Epithelial cell of esophagus (primary cell): ENCODE measurements around the gene RAPGEF1.

Experiments used
- DNase-seq: peaks from one replicate; pipeline ENCODE4 v3.0.0; 2010; ENCODE audit warnings: low read depth
- H3K4me3 ChIP-seq: 2 replicates; pipeline ENCODE4 v1.5.1; 2011; ENCODE audit warnings: mild to moderate bottlenecking, low read length, control low read depth
- TF ChIP-seq, protein P1 (sequence below): IDR thresholded peaks from 2 replicates; pipeline ENCODE4 v1.5.1; 2011; ENCODE audit warnings: low read depth, mild to moderate bottlenecking, low read length, control low read depth, inconsistent platforms; ENCODE audit not compliant: insufficient read depth; ENCODE audit errors: missing control alignments

The RAPGEF1 gene

DNA sequence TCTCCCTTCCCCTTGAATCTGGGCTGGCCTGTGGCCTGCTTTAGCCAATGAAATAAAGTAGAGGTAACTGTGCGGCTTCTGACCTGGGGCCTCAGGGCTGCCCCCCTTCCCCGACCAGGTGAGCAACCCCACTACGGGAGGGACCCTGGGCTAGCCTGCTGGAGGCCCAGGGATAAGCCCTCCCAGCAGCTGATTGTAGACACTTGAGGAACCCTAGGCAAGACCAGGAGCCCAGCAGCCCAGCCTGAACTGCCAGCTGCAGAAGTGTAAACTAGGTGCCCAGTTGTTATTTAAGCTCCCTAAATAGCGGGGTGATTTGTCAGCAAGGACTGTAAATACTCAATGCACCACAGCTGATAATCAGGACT, 41.3 kb downstream of the RAPGEF1 start:
- DNase-seq, result no peak
- TF ChIP-seq, protein P1, sequence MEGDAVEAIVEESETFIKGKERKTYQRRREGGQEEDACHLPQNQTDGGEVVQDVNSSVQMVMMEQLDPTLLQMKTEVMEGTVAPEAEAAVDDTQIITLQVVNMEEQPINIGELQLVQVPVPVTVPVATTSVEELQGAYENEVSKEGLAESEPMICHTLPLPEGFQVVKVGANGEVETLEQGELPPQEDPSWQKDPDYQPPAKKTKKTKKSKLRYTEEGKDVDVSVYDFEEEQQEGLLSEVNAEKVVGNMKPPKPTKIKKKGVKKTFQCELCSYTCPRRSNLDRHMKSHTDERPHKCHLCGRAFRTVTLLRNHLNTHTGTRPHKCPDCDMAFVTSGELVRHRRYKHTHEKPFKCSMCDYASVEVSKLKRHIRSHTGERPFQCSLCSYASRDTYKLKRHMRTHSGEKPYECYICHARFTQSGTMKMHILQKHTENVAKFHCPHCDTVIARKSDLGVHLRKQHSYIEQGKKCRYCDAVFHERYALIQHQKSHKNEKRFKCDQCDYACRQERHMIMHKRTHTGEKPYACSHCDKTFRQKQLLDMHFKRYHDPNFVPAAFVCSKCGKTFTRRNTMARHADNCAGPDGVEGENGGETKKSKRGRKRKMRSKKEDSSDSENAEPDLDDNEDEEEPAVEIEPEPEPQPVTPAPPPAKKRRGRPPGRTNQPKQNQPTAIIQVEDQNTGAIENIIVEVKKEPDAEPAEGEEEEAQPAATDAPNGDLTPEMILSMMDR, result no peak
- H3K4me3 ChIP-seq, result no peak overlapping the region

DNA sequence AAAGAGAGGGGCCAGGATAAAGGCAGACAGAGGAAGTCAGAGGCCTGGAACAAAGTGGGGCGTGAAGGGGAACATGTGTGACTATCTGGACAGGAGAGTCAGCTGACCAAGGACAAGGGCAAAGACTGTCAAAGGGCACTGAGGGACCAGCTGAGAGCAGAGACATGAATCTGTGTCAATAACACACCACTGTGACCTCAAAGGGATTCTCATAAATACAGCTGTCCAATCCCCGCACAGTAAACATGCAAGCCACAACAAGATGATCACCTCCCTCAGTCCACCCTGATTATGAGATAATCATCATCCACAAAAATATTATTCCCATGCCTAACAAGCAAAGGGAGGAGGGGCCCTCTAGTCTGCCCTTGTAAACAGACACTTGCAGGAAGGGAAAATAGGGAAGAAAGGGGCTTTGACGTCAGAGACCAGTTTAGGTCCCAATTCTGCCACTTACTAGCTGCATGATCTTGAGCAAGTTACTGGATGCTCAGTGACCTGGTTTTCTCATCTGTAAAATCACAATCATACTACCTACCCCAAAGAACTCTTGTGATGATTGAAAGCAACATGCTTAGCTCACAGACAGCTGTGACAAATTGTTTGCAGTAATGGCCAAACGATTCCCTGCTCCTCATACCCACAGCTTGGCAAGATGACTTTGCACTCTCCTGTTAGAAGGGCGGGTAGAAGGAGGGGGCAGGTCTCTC, 41.8 kb downstream of the RAPGEF1 start:
- DNase-seq, result no peak
- TF ChIP-seq, protein P1, result no peak
- H3K4me3 ChIP-seq, result no peak overlapping the region

DNA sequence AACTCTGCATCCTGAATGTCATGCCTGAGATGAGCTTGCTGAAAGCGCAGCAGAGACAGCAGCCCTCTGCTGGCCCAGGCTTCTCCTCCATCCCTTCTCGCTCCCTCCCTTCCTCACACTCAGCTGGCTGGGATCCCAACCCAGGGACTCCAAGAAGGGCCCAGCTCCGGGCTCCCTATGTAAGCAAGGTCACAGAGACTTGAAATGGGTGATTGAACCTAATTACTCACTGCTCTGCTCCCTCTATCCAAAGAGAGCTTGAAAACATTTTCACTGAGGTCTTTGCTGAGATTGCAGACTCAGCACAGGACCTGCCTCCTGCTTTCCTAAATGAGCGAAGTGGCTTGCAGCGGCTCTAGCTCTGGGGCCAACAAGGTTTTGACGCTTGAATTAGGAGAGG, 42.8 kb downstream of the RAPGEF1 start:
- DNase-seq, result no peak
- TF ChIP-seq, protein P1, result no peak
- H3K4me3 ChIP-seq, result no peak overlapping the region

DNA sequence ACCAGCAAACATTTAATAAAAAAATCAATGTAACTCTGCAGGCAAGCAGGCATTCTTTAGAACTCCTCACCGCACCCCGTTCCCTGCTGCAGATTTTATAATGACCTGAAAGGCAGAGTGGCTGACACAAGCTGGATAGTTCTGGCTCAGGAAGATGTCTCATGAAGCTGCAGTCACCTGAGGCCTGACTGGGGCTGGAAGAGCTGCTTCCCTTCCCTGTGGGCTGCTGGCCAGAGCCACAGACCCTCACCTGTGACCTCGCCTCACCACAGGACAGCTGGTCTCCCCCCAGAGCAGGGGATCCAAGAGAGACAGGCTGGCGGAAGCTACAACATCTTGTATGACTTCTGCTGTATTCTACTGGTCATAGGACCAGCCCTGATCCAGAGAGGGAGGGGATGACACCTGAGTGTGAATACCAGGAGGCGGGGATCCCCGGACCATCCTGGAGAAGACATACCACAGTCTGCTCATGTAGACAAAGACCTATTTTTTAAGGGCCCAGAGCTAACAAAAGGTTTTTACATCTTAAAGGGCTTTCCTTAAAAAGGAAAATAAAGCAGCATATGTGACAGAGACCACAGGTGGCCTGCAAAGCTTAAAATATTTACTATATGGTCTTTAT, 43.9 kb downstream of the RAPGEF1 start:
- no peak overlapping the region for H3K4me3 ChIP-seq
- no peak for DNase-seq
- TF ChIP-seq, protein P1, result no peak

DNA sequence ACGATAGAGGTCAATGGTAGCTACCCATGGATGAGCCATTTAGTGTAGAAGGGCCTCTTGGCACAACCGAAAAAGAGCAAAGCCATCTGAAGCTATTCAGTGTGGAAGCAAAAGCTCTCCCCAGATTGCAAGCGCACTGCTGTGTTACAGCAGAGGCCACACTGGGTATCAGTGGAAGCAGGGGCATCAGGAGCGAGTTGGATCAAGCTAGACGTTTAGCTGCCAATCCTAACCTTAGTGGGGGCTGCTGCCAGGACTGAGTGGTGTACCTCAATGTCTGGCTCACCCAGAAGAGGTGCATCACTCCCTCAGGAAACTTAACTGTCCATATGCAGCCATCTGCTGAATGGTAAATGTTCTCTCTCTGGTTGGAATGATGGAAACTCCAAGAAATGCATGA, 44.5 kb downstream of the RAPGEF1 start:
- TF ChIP-seq, protein P1, result no peak
- no peak overlapping the region for H3K4me3 ChIP-seq
- DNase-seq, result no peak

DNA sequence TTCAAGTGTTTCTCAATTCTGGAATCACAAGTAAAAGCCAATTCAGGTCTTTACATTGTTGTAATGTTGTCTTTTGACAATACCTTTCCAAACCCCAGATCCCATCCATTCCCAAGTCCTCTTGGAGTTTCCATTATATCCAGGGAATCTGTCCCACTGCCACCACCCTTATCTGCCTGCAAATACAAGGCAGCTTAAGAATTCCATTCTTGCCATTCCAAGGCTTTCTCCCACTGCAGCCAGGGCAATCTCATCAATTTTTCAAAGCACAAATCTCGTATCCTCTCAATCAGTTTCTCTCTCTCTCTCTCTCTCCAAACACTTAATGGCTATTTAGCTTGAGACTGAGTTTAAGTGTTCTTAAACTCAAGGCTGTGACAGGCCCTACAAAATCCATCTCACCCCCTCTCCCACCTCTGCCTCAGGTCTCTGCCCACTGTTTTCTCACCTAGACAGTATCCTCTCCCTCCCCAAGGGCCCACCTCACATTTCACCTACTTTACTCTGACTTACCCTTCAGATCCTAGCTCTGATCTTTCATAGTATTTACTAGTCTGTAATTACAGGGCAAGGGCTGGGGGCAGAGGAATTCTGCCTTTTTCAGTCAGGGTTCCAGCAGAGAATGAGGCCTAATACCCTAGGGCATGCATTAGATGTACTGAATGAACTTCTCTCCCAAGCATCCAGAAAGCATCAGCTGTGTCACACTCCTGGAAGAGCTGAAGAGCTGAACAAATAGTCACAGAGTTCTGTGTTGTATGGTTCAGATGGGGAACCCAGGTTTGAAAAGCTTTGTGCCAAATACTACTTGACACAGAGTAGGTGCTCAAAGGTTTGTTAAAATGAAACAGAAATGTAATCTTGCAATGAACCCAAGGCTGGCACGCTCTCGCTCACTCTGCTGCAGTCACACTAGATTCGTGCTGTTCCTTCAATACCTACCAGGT, 46.0 kb downstream of the RAPGEF1 start:
- H3K4me3 ChIP-seq, result no peak overlapping the region
- no peak for DNase-seq
- TF ChIP-seq, protein P1, result no peak
